Measurements from ENCODE around the gene POLR2E.

Gene POLR2E

GRCh38 chr19:1125601-1126467 lies 30.7 kb upstream of the POLR2E start:
- no peak overlapping the region for H3K4me3 ChIP-seq (ENCODE audit: low read depth, low read length)
- no peak for TF ChIP-seq CTCF (IDR thresholded peaks at IDR 0.05; ENCODE audit: low read depth, low read length)

DNA sequence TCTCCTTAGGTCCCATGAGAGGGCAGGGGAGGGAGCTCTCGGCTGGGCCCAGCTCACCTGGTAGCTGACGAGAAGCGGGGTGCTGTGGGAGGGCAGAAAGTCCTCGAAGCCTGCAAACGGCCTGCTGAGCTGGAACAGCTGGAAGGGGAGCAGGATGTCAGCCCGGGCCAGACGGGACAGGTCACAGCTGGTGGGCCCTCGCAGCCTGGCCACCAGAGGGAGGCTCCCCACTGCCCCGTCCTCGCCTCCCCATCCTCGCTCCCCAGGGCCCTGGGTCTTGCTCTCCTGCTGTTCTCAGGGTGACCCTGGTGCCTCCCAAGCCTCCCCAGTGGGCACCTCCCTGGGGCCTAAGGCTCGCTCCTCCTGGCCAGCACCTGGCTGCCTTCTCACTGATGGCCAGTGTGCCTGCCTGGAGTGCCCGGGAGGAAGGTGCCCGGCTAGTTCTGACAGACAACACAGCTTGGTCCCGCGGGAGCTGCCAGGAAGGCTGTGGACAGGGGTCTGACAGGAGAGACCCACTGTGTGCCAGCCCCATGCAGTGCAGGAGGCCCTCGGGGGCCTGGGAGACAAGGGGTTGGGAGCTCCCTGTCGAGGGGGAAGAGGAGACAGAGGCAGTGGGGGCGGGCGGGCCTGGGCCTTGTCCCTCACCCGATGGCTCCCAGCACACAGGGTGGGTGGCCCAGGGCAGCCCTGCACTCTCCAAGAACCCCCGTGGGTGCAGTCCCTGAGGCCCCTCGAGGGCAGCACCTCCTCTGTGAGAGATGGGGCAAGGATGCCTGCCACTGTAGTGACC lies 28.9 kb upstream of the POLR2E start:
- no peak overlapping the region for H3K4me3 ChIP-seq (ENCODE audit: low read depth, low read length)
- no peak for TF ChIP-seq CTCF (IDR thresholded peaks at IDR 0.05; ENCODE audit: low read depth, low read length)

GRCh38 chr19:1123381-1123780 lies 28.2 kb upstream of the POLR2E start:
- TF ChIP-seq CTCF (IDR thresholded peaks at IDR 0.05; ENCODE audit: low read depth, low read length), result no peak
- no peak overlapping the region for H3K4me3 ChIP-seq (ENCODE audit: low read depth, low read length)

DNA sequence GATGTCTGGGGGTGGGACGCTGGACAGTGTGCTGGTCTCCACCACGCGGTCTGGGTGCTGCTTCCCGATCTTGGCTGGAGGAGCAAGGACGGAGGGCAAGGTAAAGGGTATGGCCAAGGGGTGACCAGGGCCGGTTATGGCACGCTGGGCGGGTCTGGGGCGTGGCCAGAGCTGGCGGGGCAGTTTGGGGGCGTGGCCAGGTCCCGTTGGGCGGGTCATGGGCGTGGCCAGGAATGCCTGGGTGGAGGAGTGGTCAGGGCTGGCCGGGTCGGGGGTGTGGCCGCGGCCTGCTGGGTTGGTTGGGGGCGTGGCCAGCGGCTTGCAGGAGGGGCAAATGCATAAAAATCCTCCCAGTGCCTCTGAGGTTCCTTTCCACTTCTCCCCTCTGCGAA lies 27.8 kb upstream of the POLR2E start:
- no peak overlapping the region for H3K4me3 ChIP-seq (ENCODE audit: low read depth, low read length)
- no peak for TF ChIP-seq CTCF (IDR thresholded peaks at IDR 0.05; ENCODE audit: low read depth, low read length)

- no peak for TF ChIP-seq CTCF (IDR thresholded peaks at IDR 0.05; ENCODE audit: low read depth, low read length)
- H3K4me3 ChIP-seq (ENCODE audit: low read depth, low read length), result no peak overlapping the region
Observed at GRCh38 chr19:1122021-1122971, 27.1 kb upstream of the POLR2E start.

- no peak overlapping the region for H3K4me3 ChIP-seq (ENCODE audit: low read depth, low read length)
- TF ChIP-seq CTCF (IDR thresholded peaks at IDR 0.05; ENCODE audit: low read depth, low read length), result no peak
Observed at GRCh38 chr19:1121395-1121794, 26.2 kb upstream of the POLR2E start.
